GM12878 (cell line): ENCODE measurements around the gene PTPN13. TPM values are rescaled to one million over a fixed set of nuclear protein-coding genes. Genes with fewer than 3 reads are reported as not detected.

Experiments used
- ATAC-seq: fragments of 200-7000 bp; cut with Tn5 transposase; 3 replicates; pipeline ENCODE4 v1.9.1; 2020; ENCODE audit warnings: mild to moderate bottlenecking, moderate library complexity
- BruUV-seq: library from RNA; stranded (reverse); fragments of 400-500 nt; replicated peaks from 2 replicates; lab custom pipeline; 2021; lab: Mats Ljungman, UMichigan
- CTCF ChIA-PET: fragments of 300-600 bp; sonication (Branson Sonifier 250); formaldehyde crosslinking; extraction: SDS; loops from one replicate; lab custom pipeline; 2021; ENCODE audit warnings: inconsistent platforms; lab: Yijun Ruan, JAX
- POLR2A ChIA-PET: fragments of 350-600 bp; formaldehyde crosslinking; extraction: SDS; loops from one replicate; lab custom pipeline; 2021; ENCODE audit warnings: inconsistent platforms; lab: Charles Lee
- RAD21 ChIA-PET: fragments of 300-600 bp; sonication (Branson Sonifier 250); formaldehyde crosslinking; loops from one replicate; lab custom pipeline; 2023; ENCODE audit warnings: antibody characterized with exemption; ENCODE audit not compliant: unreplicated experiment; lab: Charles Lee
- SMC1A ChIA-PET: fragments of 300-600 bp; sonication (Branson Sonifier 250); formaldehyde crosslinking; loops from one replicate; lab custom pipeline; 2023; ENCODE audit not compliant: unreplicated experiment, uncharacterized antibody; lab: Charles Lee
- DNase-seq: peaks from one replicate; pipeline ENCODE4 v3.0.0-alpha.2; 2011; ENCODE audit warnings: low read depth, low spot score
- FAIRE-seq: peaks from 3 replicates; lab custom pipeline; 2011; peaks lifted over from hg19 to GRCh38; lab: Jason Lieb, UNC
- H2AFZ ChIP-seq: 2 replicates; pipeline ENCODE4 v1.6.0; 2011; ENCODE audit warnings: low read depth, low read length, control low read depth; ENCODE audit not compliant: control insufficient read depth
- H3K27ac ChIP-seq: 2 replicates; pipeline ENCODE4 v1.5.1; 2011; ENCODE audit warnings: control low read depth; ENCODE audit not compliant: control insufficient read depth, insufficient read depth
- H3K27me3 ChIP-seq, 2 experiments: replicated peaks in 1 of 2; 2 replicates each; pipeline versions ENCODE4 v1.6.0 to v1.6.1; 2011; ENCODE audit warnings: low read length in 1 of 2; ENCODE audit not compliant: control insufficient read depth in 2 of 2, insufficient read depth in 2 of 2
- H3K36me3 ChIP-seq, 2 experiments: 2 replicates each; pipeline ENCODE4 v1.5.1; 2011; ENCODE audit warnings: low read length in 1 of 2; ENCODE audit not compliant: control insufficient read depth in 2 of 2, insufficient read depth in 2 of 2
- H3K4me1 ChIP-seq: 2 replicates; pipeline ENCODE4 v1.6.1; 2011; ENCODE audit warnings: mild to moderate bottlenecking, low read length, moderate library complexity, mixed read lengths; ENCODE audit not compliant: control insufficient read depth, insufficient read depth
- H3K4me2 ChIP-seq: 2 replicates; pipeline ENCODE4 v1.6.0; 2011; ENCODE audit warnings: control low read depth; ENCODE audit not compliant: control insufficient read depth, insufficient read depth
- H3K4me3 ChIP-seq: fragments of 200-600 bp; sonication (generic); 2 replicates; pipeline ENCODE4 v1.5.1; 2016
- H3K79me2 ChIP-seq: 2 replicates; pipeline ENCODE4 v1.6.0; 2011; ENCODE audit warnings: low read length; ENCODE audit not compliant: control insufficient read depth, insufficient read depth
- H3K9ac ChIP-seq: 2 replicates; pipeline ENCODE4 v1.8.0; 2011; ENCODE audit warnings: low read length, control low read depth, mixed read lengths; ENCODE audit not compliant: control insufficient read depth, insufficient read depth
- H3K9me3 ChIP-seq: replicated peaks from 3 replicates; pipeline ENCODE4 v1.5.1; 2011; ENCODE audit warnings: mild to moderate bottlenecking, low read length; ENCODE audit not compliant: control insufficient read depth, insufficient read depth
- H4K20me1 ChIP-seq: 2 replicates; pipeline ENCODE4 v1.6.0; 2011; ENCODE audit not compliant: control insufficient read depth, insufficient read depth
- CEBPB ChIP-seq, 2 experiments: fragments of 150-350 bp in 1 of 2; IDR thresholded peaks; 2 replicates each; pipeline ENCODE4 v1.6.1; 2012 to 2014; ENCODE audit warnings: low read depth in 2 of 2, low read length in 2 of 2, borderline replicate concordance in 1 of 2, inconsistent platforms in 1 of 2
- CTCF ChIP-seq, 3 experiments: IDR thresholded peaks in 2 of 3; conservative IDR thresholded peaks in 1 of 3; 2 replicates each; pipeline ENCODE4 v1.5.1; 2011; ENCODE audit warnings: low read depth in 3 of 3, low read length in 3 of 3, mild to moderate bottlenecking in 3 of 3, control low read depth in 2 of 3, moderate library complexity in 2 of 3, inconsistent platforms in 1 of 3, mixed read lengths in 1 of 3; ENCODE audit not compliant: control insufficient read depth in 2 of 3, insufficient read depth in 1 of 3; ENCODE audit errors: extremely low read depth in 1 of 3
- EED ChIP-seq: sonication (generic); IDR thresholded peaks from 2 replicates; pipeline ENCODE4 v1.6.1; 2016; ENCODE audit warnings: antibody characterized with exemption, low read depth
- NFIC ChIP-seq: IDR thresholded peaks from 2 replicates; pipeline ENCODE4 v1.6.1; 2012; ENCODE audit warnings: low read depth, mild to moderate bottlenecking, inconsistent platforms, low read length, moderate library complexity
- PRDM15 ChIP-seq: fragments of 450-650 bp; formaldehyde crosslinking; IDR thresholded peaks from 2 replicates; pipeline ENCODE4 v1.4.0; 2020; ENCODE audit warnings: mild to moderate bottlenecking, moderate library complexity
- RAD21 ChIP-seq: IDR thresholded peaks from 2 replicates; pipeline ENCODE4 v1.6.1; 2011; ENCODE audit warnings: mild to moderate bottlenecking, low read depth, low read length, moderate library complexity; ENCODE audit not compliant: insufficient read depth
- WGBS: methylation state at CpG from one replicate; pipeline ENCODE4 v1.1.6; 2016; ENCODE audit warnings: low lambda C conversion rate; ENCODE audit not compliant: insufficient replicate concordance, insufficient coverage; ENCODE audit errors: missing lambda C conversion rate; 5-methylcytosine and 5-hydroxymethylcytosine counted together
- in situ Hi-C: fragments of 300-500 bp; cut with MboI; formaldehyde crosslinking; loops from 9 replicates; pipeline ENCODE4 v1.14.3; 2018; ENCODE audit warnings: mixed read lengths
- intact Hi-C: fragments of 100-400 bp; cut with micrococcal nuclease; formaldehyde crosslinking; loops from one replicate; pipeline ENCODE4 v1.14.2; 2022; ENCODE audit not compliant: unreplicated experiment
- polyA plus RNA-seq, 11 experiments: library from polyadenylated mRNA; depleted of rRNA in 4 of 11; unstranded in 6 of 11; stranded (reverse) in 5 of 11; fragments of >200 nt; fragmentation: Nextera tagmentation in 4 of 11; fragmentation: Illumina TruSeq in 1 of 11; extraction: Ambion mirVana in 4 of 11; extraction: Trizol in 1 of 11; gene quantifications; 1 replicate in 1 of 11; 2 replicates in 10 of 11; pipeline versions ENCODE4 v1.2.1 to v1.2.3, GENCODE V29; 2011 to 2016; ENCODE audit warnings: inconsistent platforms in 2 of 11, missing spikeins in 2 of 11, low read depth in 1 of 11
- total RNA-seq, 4 experiments: library from RNA; depleted of rRNA in 3 of 4; stranded (reverse); fragments of >200 nt in 3 of 4; fragmentation: Illumina TruSeq in 1 of 4; extraction: Trizol in 1 of 4; gene quantifications; 2 replicates each; pipeline versions ENCODE4 v1.2.1 to v1.2.3, GENCODE V29; 2013 to 2021
- TF ChIP-seq, protein P1 (sequence below): fragments of 450-650 bp; IDR thresholded peaks from 2 replicates; pipeline ENCODE4 v1.6.1; 2018; ENCODE audit warnings: mild to moderate bottlenecking, low read depth, moderate library complexity; ENCODE audit not compliant: partially characterized antibody

The PTPN13 gene
- total and polyA plus RNA-seq, 10 of the 15 experiments (the other 5 are each of a cell fraction or from before 2014, with no cell fraction given): 8.5 to 69.4 (median 33.9) TPM

GRCh38 chr4:86652332-86652932, 58.3 kb downstream of the PTPN13 start (continued):
- TF ChIP-seq PRDM15 (CRISPR knock-in tag): no peak
- no peak for TF ChIP-seq EED
- TF ChIP-seq NFIC: no peak

DNA sequence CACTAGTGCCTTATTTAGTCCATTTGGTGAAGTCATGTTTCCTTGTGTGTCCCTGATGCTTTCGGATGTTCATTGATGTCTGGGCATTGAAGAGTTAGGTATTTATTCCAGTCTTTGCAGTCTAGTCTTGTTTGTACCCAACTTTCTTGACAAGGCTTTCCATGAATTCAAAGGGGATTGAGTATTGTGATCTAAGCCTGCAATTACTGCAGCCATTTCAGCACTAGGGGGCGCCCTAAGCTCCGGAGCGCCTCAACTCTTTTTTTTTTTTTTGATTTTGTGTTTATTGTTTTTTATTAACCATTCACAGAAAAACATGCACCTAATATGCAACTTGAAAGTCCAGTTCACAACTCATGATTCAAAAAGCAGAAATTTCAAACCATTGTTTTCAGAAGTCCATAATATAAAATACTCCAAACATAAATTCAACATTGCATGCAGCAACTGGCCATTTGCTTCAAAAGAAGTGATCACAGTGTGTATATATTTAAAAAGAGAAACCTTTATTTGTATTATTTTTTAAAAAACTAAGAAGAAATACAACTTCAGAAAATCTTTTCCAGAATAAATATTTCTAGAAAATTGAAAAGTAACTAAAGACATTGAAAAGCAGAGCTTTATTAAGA, 59.2 kb downstream of the PTPN13 start:
- H2AFZ ChIP-seq: no peak overlapping the region
- in situ Hi-C loops: no loop called here
- no TSS peak for BruUV-seq
- intact Hi-C loops: no loop called here
- ATAC-seq (no peak), FAIRE-seq (no peak), DNase-seq (no peak)
- no peaks in the 10 kb centered on the region for H3K79me2 ChIP-seq
- WGBS: 8% methylated on average over 4 of the region's 4 CpGs
- no peaks in the 10 kb centered on the region; a peak in 1 of 4 replicates for H3K36me3 ChIP-seq
- no peak overlapping the region for H3K27ac ChIP-seq
- H3K9me3 ChIP-seq: peaks cover 1% of the 10 kb centered on the region; the same call in 1 of the 3 replicates
- no peak overlapping the region for H3K4me3 ChIP-seq
- ChIA-PET SMC1A (interaction anchor here (1.0 to 1.9 kb wide), 3 partner anchors 9 to 157 kb away, joined by 3 to 7 read pairs (median 3); no protein-coding TSS in a partner anchor), POLR2A (interaction anchor here (0.5 kb wide), 1 partner anchor 248 kb away, joined by 6 read pairs; no protein-coding TSS in a partner anchor), RAD21 (no interaction called here), CTCF (interaction anchor here (0.6 to 1.3 kb wide), 8 partner anchors 10 to 132 kb away, joined by 3 to 5 read pairs (median 3); partner anchors contain the start of gene PTPN13)
- TF ChIP-seq, protein P1, sequence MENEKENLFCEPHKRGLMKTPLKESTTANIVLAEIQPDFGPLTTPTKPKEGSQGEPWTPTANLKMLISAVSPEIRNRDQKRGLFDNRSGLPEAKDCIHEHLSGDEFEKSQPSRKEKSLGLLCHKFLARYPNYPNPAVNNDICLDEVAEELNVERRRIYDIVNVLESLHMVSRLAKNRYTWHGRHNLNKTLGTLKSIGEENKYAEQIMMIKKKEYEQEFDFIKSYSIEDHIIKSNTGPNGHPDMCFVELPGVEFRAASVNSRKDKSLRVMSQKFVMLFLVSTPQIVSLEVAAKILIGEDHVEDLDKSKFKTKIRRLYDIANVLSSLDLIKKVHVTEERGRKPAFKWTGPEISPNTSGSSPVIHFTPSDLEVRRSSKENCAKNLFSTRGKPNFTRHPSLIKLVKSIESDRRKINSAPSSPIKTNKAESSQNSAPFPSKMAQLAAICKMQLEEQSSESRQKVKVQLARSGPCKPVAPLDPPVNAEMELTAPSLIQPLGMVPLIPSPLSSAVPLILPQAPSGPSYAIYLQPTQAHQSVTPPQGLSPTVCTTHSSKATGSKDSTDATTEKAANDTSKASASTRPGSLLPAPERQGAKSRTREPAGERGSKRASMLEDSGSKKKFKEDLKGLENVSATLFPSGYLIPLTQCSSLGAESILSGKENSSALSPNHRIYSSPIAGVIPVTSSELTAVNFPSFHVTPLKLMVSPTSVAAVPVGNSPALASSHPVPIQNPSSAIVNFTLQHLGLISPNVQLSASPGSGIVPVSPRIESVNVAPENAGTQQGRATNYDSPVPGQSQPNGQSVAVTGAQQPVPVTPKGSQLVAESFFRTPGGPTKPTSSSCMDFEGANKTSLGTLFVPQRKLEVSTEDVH: no peak
- peak; percentile 16; the same call in 1 of the 2 replicates for TF ChIP-seq RAD21
- TF ChIP-seq CTCF (IDR thresholded peaks at IDR 0.05 in 2 of 3, conservative IDR thresholded peaks at IDR 0.05 in 1 of 3; ENCODE audit: control insufficient read depth in 2 of 3, extremely low read depth in 1 of 3, insufficient read depth in 1 of 3, low read depth in 3 of 3, low read length in 3 of 3): peak in 2 of 3 experiments; percentile 25 to 52; a peak in 2 of 6 replicates
- TF ChIP-seq CEBPB (IDR thresholded peaks at IDR 0.05; ENCODE audit: borderline replicate concordance in 1 of 2, low read depth in 2 of 2, low read length in 2 of 2): no peak
- H3K9ac ChIP-seq: no peak overlapping the region
- H4K20me1 ChIP-seq: no peaks in the 10 kb centered on the region
- H3K4me2 ChIP-seq: no peak overlapping the region
- no peaks in the 10 kb centered on the region for H3K27me3 ChIP-seq
- peaks cover 3% of the 10 kb centered on the region; the same call in 1 of the 2 replicates for H3K4me1 ChIP-seq
